ENCODE results near the gene ELAVL3.
A peak's percentile ranks its signal among the peaks of the same experiment; 100 is the strongest.
"Not testable (repeated sequence)": the region's sequence is repeated elsewhere in the genome, so short reads cannot be mapped to it uniquely, and the experiment has no call there.

The ELAVL3 gene

DNA sequence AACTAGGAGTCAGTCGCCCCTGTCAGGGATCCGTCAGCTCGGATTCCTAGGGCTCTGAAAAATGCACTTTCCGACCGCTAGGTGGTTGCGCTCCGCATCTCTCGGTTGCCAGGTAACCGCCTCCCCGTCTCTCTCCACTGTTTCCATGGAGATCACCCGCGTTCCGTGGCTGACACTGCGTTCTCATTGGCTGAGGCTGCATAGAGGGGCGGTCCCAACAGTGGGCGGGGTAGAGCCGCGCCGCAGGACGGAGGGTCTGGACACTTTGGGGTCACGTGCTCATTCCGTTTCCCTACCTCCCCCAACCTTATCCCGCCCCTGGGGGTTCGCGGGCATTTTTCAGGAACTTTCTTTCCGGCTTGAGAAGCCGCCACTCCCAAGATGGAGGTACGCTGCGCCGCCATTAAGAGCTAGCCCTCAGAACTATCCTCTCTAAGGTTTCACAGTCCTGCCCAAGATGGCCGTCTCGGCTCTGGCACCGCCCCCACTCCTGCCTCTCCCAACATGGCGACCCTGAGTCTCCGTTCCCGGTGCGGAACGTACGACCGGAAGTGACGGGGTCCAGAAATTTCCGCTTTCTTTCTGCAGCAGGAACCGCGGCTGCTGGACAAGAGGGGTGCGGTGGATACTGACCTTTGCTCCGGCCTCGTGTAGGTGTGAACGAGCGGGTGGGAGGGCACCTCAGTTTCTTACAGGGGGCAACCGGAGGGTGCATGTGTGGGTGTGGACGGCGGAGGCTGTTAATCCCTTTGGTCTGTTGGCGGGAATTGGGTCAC lies 45.6 kb downstream of the ELAVL3 start, which contains the start of the genes ODAD3 and PRKCSH:
ODAD3 (minus strand) TSS at position 65 of the 776 bp plus-strand sequence. CDS start 105 bp downstream, outside the sequence.
PRKCSH (plus strand) TSS at position 579 of the 776 bp plus-strand sequence. CDS start 483 bp downstream, outside the sequence.
- peak; percentile 100 for DNase-seq

- DNase-seq: no peak
These were observed 46.2 kb downstream of the ELAVL3 start for GRCh38 chr19:11434703-11435056.

DNA sequence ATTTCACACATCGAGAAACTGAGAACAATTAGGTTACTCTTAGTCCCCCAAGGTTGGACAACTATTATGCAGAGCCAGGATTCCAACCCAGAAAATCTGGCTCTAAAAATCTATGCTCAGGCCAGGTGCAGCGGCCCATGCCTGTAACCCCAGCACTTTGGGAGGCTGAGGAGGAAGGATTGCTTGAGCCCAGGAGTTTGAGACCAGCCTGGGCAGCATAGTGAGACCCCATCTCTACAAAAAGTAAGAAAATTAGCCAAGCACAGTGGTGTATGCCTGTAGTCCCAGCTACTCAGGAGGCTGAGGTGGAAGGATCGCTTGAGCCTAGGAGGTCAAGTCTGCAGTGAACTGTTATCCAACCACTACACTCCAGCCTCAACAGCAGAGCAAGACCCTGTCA lies 47.3 kb downstream of the ELAVL3 start:
- not testable (repeated sequence) for DNase-seq

- DNase-seq: no peak
These were observed 54.2 kb downstream of the ELAVL3 start for GRCh38 chr19:11426656-11427055.

DNA sequence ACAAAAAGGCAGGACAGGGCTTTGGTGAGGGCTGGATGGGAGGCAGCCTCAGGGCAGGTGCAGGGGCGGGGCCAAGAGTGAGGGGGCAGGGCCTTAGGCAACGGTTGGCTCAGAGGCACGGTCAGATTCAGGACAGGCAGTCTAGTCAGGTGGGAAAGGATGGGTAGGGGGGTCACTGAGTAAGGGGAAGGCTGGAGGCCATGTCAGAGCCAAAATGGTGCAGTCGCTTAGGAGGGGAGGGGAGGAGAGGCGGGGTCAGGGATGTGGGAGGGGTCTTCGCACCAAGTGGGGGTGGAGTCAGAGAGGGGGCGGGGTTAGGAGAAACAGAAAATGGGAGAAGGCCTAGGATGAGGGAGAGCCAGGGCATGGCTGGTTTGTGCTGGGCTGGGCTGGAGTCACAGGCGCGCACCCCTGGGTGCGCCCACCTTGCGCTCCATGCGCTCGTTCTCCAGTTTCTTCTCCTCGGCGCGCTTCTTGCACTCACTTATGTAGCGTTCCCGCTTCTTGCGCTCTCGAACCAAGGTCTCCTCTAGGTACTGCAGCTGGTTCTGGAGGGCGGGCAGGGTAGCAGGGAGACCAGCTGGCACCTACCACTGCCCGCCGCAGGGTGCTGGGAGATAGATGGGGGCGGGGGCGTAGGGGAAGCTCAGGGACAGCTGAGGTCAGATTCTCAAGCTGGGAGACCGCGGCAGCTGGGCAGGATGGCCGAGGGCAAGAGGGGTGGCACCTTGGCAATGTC lies 55.0 kb downstream of the ELAVL3 start:
- no peak for DNase-seq

DNA sequence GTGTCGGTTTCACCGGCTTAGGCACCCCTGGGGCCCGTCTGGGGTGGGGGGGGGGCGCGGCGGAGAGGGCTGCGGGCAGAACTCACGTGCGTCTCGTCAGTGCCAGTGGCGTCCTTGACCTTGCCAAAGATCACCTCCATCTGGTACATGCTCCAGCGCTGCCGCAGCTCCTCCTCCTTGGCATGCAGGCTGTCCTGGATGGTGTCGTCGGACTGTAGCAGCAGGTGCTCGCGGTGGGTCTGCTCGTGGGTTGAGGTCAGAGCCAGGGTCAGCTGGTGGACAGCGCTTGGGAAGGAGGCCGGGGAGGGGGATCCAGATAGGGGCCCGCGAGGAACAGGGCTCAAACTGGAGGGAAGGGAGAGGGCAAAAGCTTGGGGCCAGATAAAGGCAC lies 57.1 kb downstream of the ELAVL3 start:
- no peak for DNase-seq

GRCh38 chr19:11423164-11423790 lies 57.6 kb downstream of the ELAVL3 start:
- no peak for DNase-seq

DNA sequence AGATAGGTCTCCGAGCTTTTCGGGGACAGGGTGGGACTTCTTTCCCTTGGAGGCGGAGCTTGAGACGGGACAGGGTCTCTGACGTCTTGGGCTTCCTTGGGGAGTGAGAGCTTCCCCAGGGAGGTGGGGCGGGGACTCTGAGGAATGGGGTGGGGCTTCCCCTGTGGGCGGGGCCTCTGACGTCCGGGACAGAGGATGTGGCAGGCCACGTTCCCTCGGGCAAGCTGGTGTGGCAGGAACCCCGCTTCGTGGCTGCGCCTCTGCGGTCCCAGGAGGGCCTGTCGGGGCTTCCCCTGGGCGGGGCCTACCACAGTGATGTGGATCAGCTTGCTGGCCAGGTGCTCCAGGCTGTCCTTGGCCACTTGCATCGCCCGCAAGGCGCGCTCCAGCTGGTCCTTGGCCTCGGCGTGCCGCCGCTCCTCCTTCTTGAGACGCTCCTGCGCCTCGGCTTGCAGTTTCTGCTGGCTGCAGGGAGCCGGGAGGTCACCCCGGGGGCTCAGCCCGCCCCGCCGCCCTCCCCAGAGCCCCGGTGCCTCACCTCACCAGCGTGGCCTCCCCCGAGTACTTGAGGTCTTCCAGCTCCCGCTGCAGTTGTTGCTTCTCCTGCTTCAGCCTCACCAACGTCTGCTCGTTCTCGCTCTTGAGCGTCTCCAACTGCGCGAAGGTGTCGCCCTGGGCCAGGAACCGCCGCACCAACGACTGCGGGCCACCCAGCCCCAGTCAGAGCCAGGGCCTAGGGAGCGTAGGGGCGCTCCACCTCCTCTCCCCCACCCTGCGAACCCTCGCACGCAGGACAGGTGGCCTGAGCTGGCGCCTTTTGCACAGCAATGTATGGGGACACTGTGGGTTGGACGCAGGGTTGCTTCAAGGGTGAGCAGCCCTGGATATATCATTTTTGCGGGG lies 58.4 kb downstream of the ELAVL3 start:
- DNase-seq: peak; percentile 75

DNA sequence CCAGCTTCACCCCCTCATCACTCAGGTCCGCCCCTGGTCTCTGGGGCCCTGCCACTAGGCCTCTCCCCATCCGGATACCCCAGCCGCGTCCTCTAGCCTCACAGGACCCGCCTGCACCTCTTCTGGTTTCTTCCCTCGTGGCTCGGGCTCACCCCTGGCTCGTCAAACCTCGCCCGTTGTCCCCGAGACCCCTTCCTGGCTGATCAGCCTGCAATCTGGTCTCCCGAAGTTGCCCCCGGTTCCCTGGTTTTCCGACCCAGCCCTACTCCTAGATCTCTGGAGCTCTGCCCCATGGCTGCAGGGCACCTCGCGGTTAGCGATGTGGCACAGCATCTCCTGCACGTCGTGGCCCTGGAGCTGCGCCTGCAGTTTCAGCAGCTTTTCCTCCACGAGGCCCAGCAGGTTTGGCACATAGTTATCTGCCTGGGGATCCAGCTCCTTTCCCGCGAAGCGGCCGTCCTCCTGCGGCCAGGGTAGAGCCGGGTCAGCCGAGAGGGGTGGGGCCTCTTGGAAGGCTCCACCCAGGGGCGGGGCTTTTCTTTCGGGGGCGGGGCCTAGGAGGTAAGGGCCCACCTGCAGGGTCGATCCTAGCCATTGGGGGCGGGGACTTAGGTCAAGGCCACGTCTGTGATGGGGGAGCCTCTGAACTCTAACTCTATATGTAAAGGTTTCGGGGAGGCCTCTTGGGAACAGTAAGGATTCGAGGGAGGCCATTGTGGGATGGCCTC lies 59.3 kb downstream of the ELAVL3 start:
- DNase-seq: peak; percentile 86

- peak; percentile 84 for DNase-seq
These were observed 60.1 kb downstream of the ELAVL3 start for GRCh38 chr19:11420429-11421370.

- DNase-seq: no peak
These were observed 62.0 kb downstream of the ELAVL3 start, which contains the start of gene RGL3 for GRCh38 chr19:11418549-11419506. Gene RGL3, minus strand, starts transcription at chr19:11419314. Its CDS starts 36 bp downstream, at chr19:11419278.

DNA sequence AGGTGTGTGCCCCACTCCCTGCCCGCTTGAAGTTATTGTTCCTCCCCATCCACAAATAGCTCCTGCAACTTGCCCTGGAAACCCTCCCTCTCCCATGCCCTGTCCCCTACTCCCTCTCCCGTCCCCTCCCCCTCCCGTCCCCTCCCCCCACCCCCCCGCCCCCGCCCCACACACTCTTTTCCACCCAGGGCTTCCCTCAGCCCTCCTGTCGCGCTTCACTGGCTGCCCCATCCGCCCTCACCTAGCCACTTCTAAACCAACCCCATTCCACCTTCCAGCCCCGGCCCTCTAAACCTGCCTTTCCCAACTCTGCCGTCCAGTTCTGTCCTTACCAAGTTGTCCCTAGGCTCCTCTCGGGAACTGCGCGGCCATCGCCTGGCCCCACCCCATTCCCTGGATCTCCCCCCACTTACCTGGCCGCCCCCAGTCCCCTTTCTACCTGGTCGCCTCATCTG lies 62.7 kb downstream of the ELAVL3 start:
- DNase-seq: no peak

DNA sequence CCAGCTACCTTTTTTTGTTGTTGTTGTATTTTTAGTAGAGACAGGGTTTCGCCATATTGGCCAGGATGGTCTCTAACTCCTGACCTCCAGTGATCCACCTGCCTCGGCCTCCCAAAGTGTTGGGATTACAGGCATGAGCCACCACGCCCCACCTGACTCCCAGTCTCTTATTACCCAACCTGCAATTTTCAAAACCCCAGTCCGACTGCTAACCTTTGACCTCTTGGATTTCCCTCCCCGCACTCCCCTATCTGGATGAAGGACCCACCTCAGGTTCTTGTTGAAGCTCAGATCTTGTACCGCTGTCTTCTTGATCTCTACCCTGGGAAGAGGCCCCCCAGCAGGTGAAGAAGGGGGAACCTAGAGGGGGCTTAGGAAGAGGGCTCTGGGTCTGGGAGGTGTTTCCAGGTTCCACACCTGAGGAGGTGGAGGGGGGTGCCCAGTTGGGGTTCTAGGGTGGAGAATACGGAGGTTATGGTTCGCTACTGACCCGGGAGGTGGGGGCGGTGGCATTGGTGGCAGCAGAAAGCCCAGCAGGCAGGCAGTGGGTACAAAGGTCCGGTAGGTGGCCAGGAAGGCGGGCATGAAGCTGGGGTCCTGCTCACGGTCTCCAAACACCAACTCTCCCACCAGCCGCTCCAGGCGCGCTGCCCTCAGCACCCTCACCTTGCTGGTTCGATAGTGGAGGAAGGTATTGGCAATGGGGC lies 64.3 kb downstream of the ELAVL3 start:
- DNase-seq: no peak

DNA sequence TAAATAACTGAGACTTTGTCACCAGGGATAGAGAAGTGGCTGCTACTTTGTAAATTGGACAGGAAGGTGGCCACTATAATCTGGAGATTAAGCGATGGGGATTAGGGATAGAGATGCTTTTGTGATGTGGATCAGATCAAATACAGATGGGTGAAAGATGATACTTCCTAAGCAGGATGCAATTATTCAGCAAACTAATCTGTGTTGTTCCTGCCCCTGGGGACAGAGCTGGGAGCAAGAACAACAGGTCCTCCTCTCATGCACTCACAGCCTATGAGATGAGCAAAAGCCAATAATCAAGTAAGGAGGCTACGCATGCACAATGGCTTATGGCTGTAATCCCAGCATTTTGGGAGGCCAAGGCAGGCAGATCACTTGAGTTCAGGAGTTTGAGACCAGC lies 66.3 kb downstream of the ELAVL3 start:
- DNase-seq: no peak

DNA sequence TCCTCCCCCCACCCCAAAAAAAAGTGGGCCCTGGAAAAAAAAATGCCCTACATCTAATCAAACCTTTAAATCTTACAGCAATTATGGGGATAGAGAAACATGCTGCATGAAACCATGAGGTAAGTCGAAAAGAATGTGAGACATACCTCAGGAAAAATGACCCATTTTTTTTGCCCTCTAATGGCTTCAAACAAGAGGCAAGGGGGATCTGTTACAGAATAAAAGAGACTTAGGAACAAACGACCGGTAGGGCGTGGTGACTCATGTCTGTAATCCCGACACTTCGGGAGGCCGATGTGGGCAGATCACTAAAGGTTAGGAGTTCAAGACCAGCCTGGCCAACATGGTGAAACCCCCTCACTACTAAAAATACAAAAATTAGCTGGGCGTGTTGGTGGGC lies 70.2 kb downstream of the ELAVL3 start:
- no peak for DNase-seq

DNA sequence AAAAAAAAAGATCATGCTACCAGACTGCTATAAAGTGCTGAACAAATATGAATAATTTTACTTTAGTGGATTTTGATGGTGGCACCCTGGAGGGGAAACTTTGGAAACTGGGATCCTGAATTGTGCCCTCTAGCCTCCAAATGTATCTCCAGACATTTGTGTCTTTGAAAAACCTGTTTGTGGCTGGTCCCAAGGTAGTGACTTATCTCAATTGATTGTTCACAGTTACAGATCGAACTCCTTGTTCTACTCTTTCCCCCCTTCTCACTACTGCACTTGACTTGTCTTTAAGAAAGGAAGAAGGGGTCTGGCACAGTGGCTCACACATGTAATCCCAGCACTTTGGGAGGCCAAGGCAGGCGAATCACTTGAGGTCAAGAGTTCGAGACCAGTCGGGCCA lies 72.3 kb downstream of the ELAVL3 start:
- DNase-seq: no peak

DNA sequence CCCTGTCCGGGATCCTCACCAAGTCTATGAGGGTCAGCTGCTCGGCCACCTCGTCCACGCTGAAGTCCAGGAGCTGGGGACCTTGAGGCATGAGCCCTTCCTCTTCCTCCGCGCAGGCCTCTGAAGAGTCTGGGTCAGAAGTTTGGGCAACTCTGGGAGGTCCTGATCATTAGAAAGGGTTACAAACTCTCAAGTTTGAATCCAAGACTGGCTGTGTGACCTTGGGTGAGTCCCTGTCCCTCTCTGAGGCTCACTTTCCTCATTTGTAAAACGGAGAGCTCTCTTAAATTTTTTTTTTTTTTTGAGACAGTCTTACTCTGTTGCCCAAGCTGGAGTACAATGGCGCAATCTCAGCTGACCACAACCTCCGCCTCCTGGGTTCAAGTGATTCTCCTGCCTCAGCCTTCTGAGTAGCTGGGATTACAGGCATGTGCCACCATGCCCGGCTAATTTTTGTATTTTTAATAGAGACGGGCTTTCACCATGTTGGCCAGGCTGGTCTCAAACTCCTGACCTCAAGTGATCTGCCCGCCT lies 74.1 kb downstream of the ELAVL3 start:
- DNase-seq: not testable (repeated sequence)
